CD8-positive, alpha-beta memory T cell (primary cell): ENCODE results near the gene LRRFIP1. TPM values are rescaled to one million over a fixed set of nuclear protein-coding genes. Genes with fewer than 3 reads are reported as not detected.

Experiments used
- CTCF ChIA-PET: fragments of 350-600 bp; sonication (Branson Sonifier 250); formaldehyde crosslinking; loops from one replicate; lab custom pipeline; 2021; ENCODE audit warnings: antibody characterized with exemption; lab: Charles Lee
- POLR2A ChIA-PET: fragments of 350-600 bp; sonication (Branson Sonifier 250); formaldehyde crosslinking; loops from one replicate; lab custom pipeline; 2021; ENCODE audit warnings: antibody characterized with exemption; lab: Charles Lee
- DNase-seq, 5 donors: peaks; one replicate each; pipeline versions ENCODE4 v3.0.0 to v3.0.0-alpha.2; 2020 to 2022; ENCODE audit warnings: mixed read lengths in 1 of 5
- H3K27ac ChIP-seq: one replicate; pipeline ENCODE4 v1.7.0; 2013; ENCODE audit warnings: low read depth, mild to moderate bottlenecking, low read length, moderate library complexity
- H3K27me3 ChIP-seq: 2 replicates; pipeline ENCODE4 v1.7.0; 2013; ENCODE audit warnings: low read length, mild to moderate bottlenecking; ENCODE audit not compliant: insufficient read depth, poor library complexity, severe bottlenecking
- H3K36me3 ChIP-seq: 2 replicates; pipeline ENCODE4 v1.7.0; 2013; ENCODE audit warnings: mild to moderate bottlenecking, low read length, moderate library complexity; ENCODE audit not compliant: insufficient read depth
- H3K4me1 ChIP-seq: 2 replicates; pipeline ENCODE4 v1.7.0; 2013; ENCODE audit warnings: mild to moderate bottlenecking, low read length, moderate library complexity; ENCODE audit not compliant: insufficient read depth
- H3K4me3 ChIP-seq: 2 replicates; pipeline ENCODE4 v1.7.0; 2013; ENCODE audit warnings: mild to moderate bottlenecking, low read length
- H3K9me3 ChIP-seq: 2 replicates; pipeline ENCODE4 v1.7.0; 2013; ENCODE audit warnings: mild to moderate bottlenecking, low read length
- H3K27ac Mint-ChIP-seq, 8 donors: one replicate each; pipeline ENCODE4 v1.8.0; 2020 to 2021; ENCODE audit warnings: mixed read lengths in 8 of 8, mild to moderate bottlenecking in 6 of 8, inconsistent platforms in 3 of 8, moderate library complexity in 3 of 8
- H3K27me3 Mint-ChIP-seq, 2 donors: one replicate each; pipeline ENCODE4 v1.8.0; 2020 to 2021; ENCODE audit warnings: mixed read lengths in 2 of 2, mild to moderate bottlenecking in 1 of 2, moderate library complexity in 1 of 2
- H3K36me3 Mint-ChIP-seq, 3 donors: one replicate each; pipeline ENCODE4 v1.8.0; 2020 to 2021; ENCODE audit warnings: mixed read lengths in 3 of 3, inconsistent platforms in 1 of 3, mild to moderate bottlenecking in 1 of 3
- H3K4me1 Mint-ChIP-seq, 3 donors: one replicate each; pipeline ENCODE4 v1.8.0; 2020 to 2021; ENCODE audit warnings: mixed read lengths in 3 of 3, inconsistent platforms in 1 of 3, mild to moderate bottlenecking in 1 of 3
- H3K4me3 Mint-ChIP-seq, 7 donors: one replicate each; pipeline ENCODE4 v1.8.0; 2020 to 2021; ENCODE audit warnings: mixed read lengths in 7 of 7, mild to moderate bottlenecking in 6 of 7, moderate library complexity in 4 of 7, inconsistent platforms in 2 of 7
- H3K9me3 Mint-ChIP-seq, 5 donors: one replicate each; pipeline ENCODE4 v1.8.0; 2020 to 2022; ENCODE audit warnings: mixed read lengths in 5 of 5, mild to moderate bottlenecking in 3 of 5, moderate library complexity in 2 of 5, inconsistent platforms in 1 of 5
- polyA plus RNA-seq: library from polyadenylated mRNA; unstranded; fragments of 300-500 nt; fragmentation: Illumina TruSeq; gene quantifications from one replicate; pipeline ENCODE4 v1.2.3, GENCODE V29; 2021
- total RNA-seq, 2 experiments: library from RNA; stranded (reverse); gene quantifications; one replicate each; pipeline ENCODE4 v1.2.3, GENCODE V29; 2021

Gene LRRFIP1
- total and polyA plus RNA-seq, 3 experiments from 2014 or later = 128 to 192 (median 188) TPM

GRCh38 chr2:237729681-237730475, 102.5 kb downstream of the LRRFIP1 start:
- peak overlapping the region in 3 of 7 donors; percentile 9 to 82 (median 10) for H3K4me3 Mint-ChIP-seq
- H3K9me3 Mint-ChIP-seq = no peaks in the 10 kb centered on the region
- Histone ChIP-seq H3K4me3 (no peak overlapping the region), H3K36me3 (peaks cover under 1% of the 10 kb centered on the region), H3K9me3 (no peaks in the 10 kb centered on the region), H3K4me1 (peaks cover 34% of the 10 kb centered on the region), H3K27me3 (no peaks in the 10 kb centered on the region), H3K27ac (no peak overlapping the region)
- no peaks in the 10 kb centered on the region for H3K27me3 Mint-ChIP-seq
- H3K27ac Mint-ChIP-seq = peak overlapping the region in 6 of 8 donors; percentile 9 to 82 (median 64)
- H3K4me1 Mint-ChIP-seq = peaks cover 69 to 89% (median 82%) of the 10 kb centered on the region in 3 donors
- ChIA-PET CTCF (interaction anchor here (1.6 to 8.1 kb wide), 3 partner anchors 11 to 57 kb away, joined by 3 to 67 read pairs (median 9); no protein-coding TSS in a partner anchor), POLR2A (interaction anchor here (0.5 kb wide), 1 partner anchor 42 kb away, joined by 4 read pairs; no protein-coding TSS in a partner anchor)
- DNase-seq = no peak
- peaks cover 0 to 43% (median 0%) of the 10 kb centered on the region in 3 donors for H3K36me3 Mint-ChIP-seq

DNA sequence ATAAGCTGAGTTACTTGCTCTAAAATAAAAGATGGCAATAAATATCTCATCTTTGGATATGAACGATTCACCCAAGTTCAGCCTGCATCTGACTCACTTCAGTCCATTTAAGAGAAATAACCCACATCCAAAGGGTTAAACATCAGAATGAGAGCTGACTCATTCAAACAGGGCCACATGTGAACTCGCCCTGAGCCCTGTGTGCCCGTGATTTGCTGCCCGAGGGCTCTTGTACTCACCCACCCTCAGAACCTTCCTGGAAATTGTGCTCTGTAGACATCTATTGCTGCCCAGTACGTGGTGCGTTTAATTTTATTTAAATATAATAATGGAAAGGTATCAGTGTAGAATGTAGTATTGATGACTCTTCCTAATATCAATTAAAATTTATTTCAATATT, 104.3 kb downstream of the LRRFIP1 start:
- DNase-seq = no peak
- peaks cover 0 to 1% of the 10 kb centered on the region in 2 donors for H3K27me3 Mint-ChIP-seq
- Histone ChIP-seq H3K4me3 (no peak overlapping the region), H3K9me3 (no peaks in the 10 kb centered on the region), H3K27ac (no peak overlapping the region), H3K27me3 (no peaks in the 10 kb centered on the region), H3K36me3 (peaks cover 14% of the 10 kb centered on the region), H3K4me1 (peaks cover 34% of the 10 kb centered on the region)
- CTCF ChIA-PET = interaction anchor here (1.1 to 8.1 kb wide), 5 partner anchors 11 to 59 kb away, joined by 3 to 67 read pairs (median 5); no protein-coding TSS in a partner anchor
- H3K4me3 Mint-ChIP-seq = peak overlapping the region in 5 of 7 donors; percentile 28 to 82 (median 50)
- POLR2A ChIA-PET = no interaction called here
- peaks cover 65 to 87% (median 79%) of the 10 kb centered on the region in 3 donors for H3K4me1 Mint-ChIP-seq
- H3K36me3 Mint-ChIP-seq = peaks cover 0 to 50% (median 2%) of the 10 kb centered on the region in 3 donors
- H3K27ac Mint-ChIP-seq = peak overlapping the region in 7 of 8 donors; percentile 43 to 88 (median 78)
- no peaks in the 10 kb centered on the region for H3K9me3 Mint-ChIP-seq

DNA sequence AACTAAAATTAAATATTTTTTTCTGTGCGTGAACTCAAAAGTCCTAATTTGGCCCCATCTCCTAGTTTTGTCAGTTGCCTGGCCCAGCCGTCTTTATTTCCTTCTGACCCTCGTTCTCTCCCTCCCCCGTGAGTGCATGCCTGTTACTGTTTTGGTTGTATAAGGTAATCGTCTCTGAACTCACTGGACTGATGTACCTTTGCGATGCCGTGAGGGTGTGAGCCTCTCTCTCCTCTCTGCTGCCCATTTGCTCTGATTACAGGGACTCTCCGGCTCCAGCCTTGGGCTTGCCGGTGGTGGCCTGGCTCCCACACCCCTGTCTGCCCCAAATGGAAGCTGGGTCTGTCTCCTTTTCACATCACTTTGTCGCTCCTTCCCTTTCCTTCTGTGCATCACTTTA, 104.7 kb downstream of the LRRFIP1 start:
- Histone ChIP-seq H3K27ac (no peak overlapping the region), H3K27me3 (no peaks in the 10 kb centered on the region), H3K36me3 (peaks cover 15% of the 10 kb centered on the region), H3K4me1 (peaks cover 34% of the 10 kb centered on the region), H3K9me3 (no peaks in the 10 kb centered on the region), H3K4me3 (no peak overlapping the region)
- peak overlapping the region in 6 of 7 donors; percentile 39 to 80 (median 48) for H3K4me3 Mint-ChIP-seq
- CTCF ChIA-PET = interaction anchor here (1.3 to 8.1 kb wide), 3 partner anchors 11 to 59 kb away, joined by 3 to 67 read pairs (median 9); no protein-coding TSS in a partner anchor
- POLR2A ChIA-PET = no interaction called here
- H3K9me3 Mint-ChIP-seq = no peaks in the 10 kb centered on the region
- H3K4me1 Mint-ChIP-seq = peaks cover 62 to 88% (median 75%) of the 10 kb centered on the region in 3 donors
- H3K27me3 Mint-ChIP-seq = peaks cover 0 to 1% of the 10 kb centered on the region in 2 donors
- peak overlapping the region; percentile 43 to 90 (median 76) for H3K27ac Mint-ChIP-seq
- no peak for DNase-seq
- peaks cover 0 to 51% (median 2%) of the 10 kb centered on the region in 3 donors for H3K36me3 Mint-ChIP-seq

GRCh38 chr2:237732790-237733381, 105.5 kb downstream of the LRRFIP1 start:
- Histone ChIP-seq H3K27ac (no peak overlapping the region), H3K4me3 (no peak overlapping the region), H3K27me3 (no peaks in the 10 kb centered on the region), H3K4me1 (peaks cover 28% of the 10 kb centered on the region), H3K36me3 (peaks cover 18% of the 10 kb centered on the region), H3K9me3 (no peaks in the 10 kb centered on the region)
- CTCF ChIA-PET = interaction anchor here (2.5 to 8.1 kb wide), 2 partner anchors 12 to 60 kb away, joined by 9 to 67 read pairs; no protein-coding TSS in a partner anchor
- peak overlapping the region in 6 of 7 donors; percentile 12 to 87 (median 54) for H3K4me3 Mint-ChIP-seq
- no peaks in the 10 kb centered on the region for H3K9me3 Mint-ChIP-seq
- peaks cover 0 to 59% (median 4%) of the 10 kb centered on the region in 3 donors for H3K36me3 Mint-ChIP-seq
- DNase-seq = no peak
- peaks cover 61 to 90% (median 79%) of the 10 kb centered on the region in 3 donors for H3K4me1 Mint-ChIP-seq
- POLR2A ChIA-PET = no interaction called here
- peak overlapping the region; percentile 68 to 96 (median 86) for H3K27ac Mint-ChIP-seq
- H3K27me3 Mint-ChIP-seq = peaks cover 0 to 1% of the 10 kb centered on the region in 2 donors

DNA sequence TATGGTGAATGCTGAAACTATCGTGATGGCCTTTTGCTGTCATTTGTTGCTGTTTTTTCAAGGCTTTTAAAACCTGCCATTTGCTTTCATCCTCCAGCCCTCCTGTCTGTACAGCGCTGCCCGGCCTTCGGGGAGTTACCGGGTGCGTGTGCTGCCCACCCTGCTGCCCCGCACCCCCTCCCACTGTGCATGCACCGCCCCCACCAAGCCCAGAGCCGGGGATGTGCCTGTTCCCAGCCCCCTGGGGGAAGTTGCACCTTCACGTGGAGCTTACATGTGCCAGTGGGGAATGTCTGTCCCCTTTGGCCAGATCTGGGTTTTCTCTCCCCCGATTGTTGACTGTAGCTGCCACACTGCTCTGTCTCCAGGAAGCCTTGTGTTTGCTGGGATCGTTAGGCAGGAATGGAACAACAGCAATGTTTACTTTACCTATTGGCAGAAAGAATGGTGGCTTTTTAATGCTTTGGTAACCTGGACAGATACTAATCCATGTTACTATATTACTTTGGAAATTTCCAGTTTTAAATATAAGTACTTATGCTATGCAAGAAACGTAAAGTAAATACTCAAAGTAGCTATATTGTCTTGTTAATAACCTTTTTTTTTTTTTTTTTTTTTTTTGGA, 106.4 kb downstream of the LRRFIP1 start:
- Histone ChIP-seq H3K27ac (no peak overlapping the region), H3K4me3 (no peak overlapping the region), H3K9me3 (no peaks in the 10 kb centered on the region), H3K4me1 (peaks cover 24% of the 10 kb centered on the region), H3K27me3 (no peaks in the 10 kb centered on the region), H3K36me3 (peaks cover 27% of the 10 kb centered on the region)
- no peak for DNase-seq
- Mint-ChIP-seq H3K27ac (peak overlapping the region; percentile 68 to 96 (median 86)), H3K36me3 (peaks cover 0 to 63% (median 6%) of the 10 kb centered on the region in 3 donors), H3K4me1 (peaks cover 55 to 89% (median 81%) of the 10 kb centered on the region in 3 donors), H3K4me3 (peak overlapping the region in 1 of 7 donors; percentile 47), H3K9me3 (no peaks in the 10 kb centered on the region), H3K27me3 (peaks cover 0 to 1% of the 10 kb centered on the region in 2 donors)
- CTCF ChIA-PET = interaction anchor here (2.5 to 8.1 kb wide), 2 partner anchors 11 to 61 kb away, joined by 9 to 67 read pairs; no protein-coding TSS in a partner anchor
- POLR2A ChIA-PET = interaction anchor here (0.7 kb wide), 1 partner anchor 45 kb away, joined by 6 read pairs; no protein-coding TSS in a partner anchor

- peaks cover 52 to 90% (median 81%) of the 10 kb centered on the region in 3 donors for H3K4me1 Mint-ChIP-seq
- no peak overlapping the region for H3K4me3 Mint-ChIP-seq
- Histone ChIP-seq H3K27ac (no peak overlapping the region), H3K27me3 (no peaks in the 10 kb centered on the region), H3K4me1 (peaks cover 24% of the 10 kb centered on the region), H3K9me3 (no peaks in the 10 kb centered on the region), H3K4me3 (no peak overlapping the region), H3K36me3 (peaks cover 28% of the 10 kb centered on the region)
- no peaks in the 10 kb centered on the region for H3K9me3 Mint-ChIP-seq
- H3K27me3 Mint-ChIP-seq = peaks cover 0 to 1% of the 10 kb centered on the region in 2 donors
- no peak for DNase-seq
- H3K27ac Mint-ChIP-seq = peak overlapping the region in 6 of 8 donors; percentile 43 to 84 (median 66)
- ChIA-PET CTCF (interaction anchor here (2.5 to 8.1 kb wide), 2 partner anchors 10 to 62 kb away, joined by 9 to 67 read pairs; no protein-coding TSS in a partner anchor), POLR2A (no interaction called here)
- H3K36me3 Mint-ChIP-seq = peaks cover 0 to 65% (median 7%) of the 10 kb centered on the region in 3 donors
Measured at GRCh38 chr2:237734905-237735623, 107.7 kb downstream of the LRRFIP1 start.

DNA sequence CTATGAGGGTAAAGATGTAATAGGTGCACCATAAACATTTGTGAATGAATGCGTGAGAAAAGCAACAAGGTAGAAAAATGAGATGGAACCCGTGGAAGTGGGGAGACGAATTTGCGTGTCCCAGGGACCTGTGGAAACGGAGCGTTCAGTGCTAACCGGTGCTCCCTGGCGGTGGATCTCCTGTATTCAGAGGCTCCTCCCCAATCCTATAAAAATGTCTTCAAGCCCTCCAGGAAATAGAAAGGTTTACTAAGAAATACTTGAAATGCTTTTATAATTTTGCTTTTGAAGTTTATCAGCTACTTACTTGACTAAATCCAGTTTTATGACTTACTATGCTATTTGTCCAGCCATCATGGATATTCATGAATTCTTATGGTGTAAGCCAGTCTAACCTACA, 108.4 kb downstream of the LRRFIP1 start:
- DNase-seq = no peak
- peaks cover 28% of the 10 kb centered on the region for H3K36me3 ChIP-seq
- Mint-ChIP-seq H3K4me3 (no peak overlapping the region), H3K9me3 (no peaks in the 10 kb centered on the region), H3K4me1 (peaks cover 51 to 90% (median 80%) of the 10 kb centered on the region in 3 donors), H3K27me3 (peaks cover 0 to 1% of the 10 kb centered on the region in 2 donors), H3K27ac (peak overlapping the region in 3 of 8 donors; percentile 31 to 70 (median 48)), H3K36me3 (peaks cover 0 to 70% (median 7%) of the 10 kb centered on the region in 3 donors)
- H3K27me3 ChIP-seq = no peaks in the 10 kb centered on the region
- POLR2A ChIA-PET = no interaction called here
- no peaks in the 10 kb centered on the region for H3K9me3 ChIP-seq
- H3K4me3 ChIP-seq = no peak overlapping the region
- no peak overlapping the region for H3K27ac ChIP-seq
- CTCF ChIA-PET = interaction anchor here (8.1 kb wide), 1 partner anchor 63 kb away, joined by 67 read pairs; no protein-coding TSS in a partner anchor
- H3K4me1 ChIP-seq = peaks cover 23% of the 10 kb centered on the region
